HepG2 (cell line): ENCODE measurements around the gene APCDD1L. TPM values are rescaled to one million over a fixed set of nuclear protein-coding genes. Genes with fewer than 3 reads are reported as not detected.

Source experiments
- ATAC-seq: fragments of 200-7000 bp; cut with Tn5 transposase; 3 replicates; pipeline ENCODE4 v1.9.1; 2020; ENCODE audit warnings: mild to moderate bottlenecking, moderate library complexity
- BruUV-seq: library from RNA; stranded (reverse); fragments of 400-500 nt; replicated peaks from 2 replicates; lab custom pipeline; 2021; lab: Mats Ljungman, UMichigan
- CTCF ChIA-PET: fragments of 300-600 bp; formaldehyde crosslinking; extraction: SDS; loops from one replicate; lab custom pipeline; 2021; ENCODE audit warnings: low total read pairs, inconsistent platforms, low intra/inter-chr PET ratio; lab: Yijun Ruan, JAX
- POLR2A ChIA-PET: fragments of 350-600 bp; sonication (Branson Sonifier 250); formaldehyde crosslinking; loops from one replicate; lab custom pipeline; 2020; ENCODE audit warnings: antibody characterized with exemption, inconsistent platforms; lab: Yijun Ruan, JAX
- DNase-seq: peaks from one replicate; pipeline ENCODE4 v3.0.0-alpha.2; 2015; ENCODE audit warnings: low spot score
- FAIRE-seq: peaks from 3 replicates; lab custom pipeline; 2011; peaks lifted over from hg19 to GRCh38; lab: Jason Lieb, UNC
- H2AFZ ChIP-seq: one replicate; pipeline ENCODE4 v1.6.1; 2011; ENCODE audit warnings: low read length, inconsistent platforms
- H3K27ac ChIP-seq: fragments of 300-600 bp; 3 replicates; pipeline ENCODE4 v1.8.0; 2011; ENCODE audit warnings: mixed run types, mild to moderate bottlenecking, mixed read lengths, low read length, inconsistent platforms; ENCODE audit not compliant: insufficient read depth; ENCODE audit errors: extremely low read length
- H3K27me3 ChIP-seq, 2 experiments: fragments of 200-600 bp in 1 of 2; 2 replicates in 1 of 2; 3 replicates in 1 of 2; pipeline versions ENCODE4 v1.6.0 to v1.8.0; 2011; ENCODE audit warnings: low read length in 2 of 2, mild to moderate bottlenecking in 2 of 2, moderate library complexity in 2 of 2, inconsistent platforms in 1 of 2; ENCODE audit not compliant: insufficient read depth in 2 of 2, control insufficient read depth in 1 of 2
- H3K36me3 ChIP-seq, 2 experiments: fragments of 200-600 bp in 1 of 2; replicated peaks in 1 of 2; 2 replicates in 1 of 2; 3 replicates in 1 of 2; pipeline versions ENCODE4 v1.5.1 to v1.8.0; 2011; ENCODE audit warnings: low read length in 2 of 2, inconsistent platforms in 1 of 2; ENCODE audit not compliant: insufficient read depth in 2 of 2, control insufficient read depth in 1 of 2
- H3K4me1 ChIP-seq: 2 replicates; pipeline ENCODE4 v1.5.1; 2012; ENCODE audit warnings: low read length, inconsistent platforms; ENCODE audit not compliant: insufficient read depth
- H3K4me2 ChIP-seq: 2 replicates; pipeline ENCODE4 v1.6.0; 2011; ENCODE audit warnings: low read depth, low read length, inconsistent platforms
- H3K4me3 ChIP-seq, 3 experiments: fragments of 200-600 bp in 1 of 3; sonication (generic), shearing (Covaris generic) in 1 of 3; replicated peaks in 1 of 3; 2 replicates each; pipeline ENCODE4 v1.5.1; 2011 to 2016; ENCODE audit warnings: low read length in 3 of 3, inconsistent platforms in 2 of 3, low read depth in 2 of 3, mild to moderate bottlenecking in 2 of 3, control low read depth in 1 of 3, mixed read lengths in 1 of 3; ENCODE audit not compliant: insufficient read depth in 1 of 3
- H3K79me2 ChIP-seq: one replicate; pipeline ENCODE4 v1.6.1; 2011; ENCODE audit warnings: low read length, inconsistent platforms; ENCODE audit not compliant: insufficient read depth
- H3K9ac ChIP-seq: 2 replicates; pipeline ENCODE4 v1.6.0; 2011; ENCODE audit warnings: mild to moderate bottlenecking, low read depth, low read length, inconsistent platforms; ENCODE audit not compliant: insufficient read depth
- H3K9me3 ChIP-seq: 2 replicates; pipeline ENCODE4 v1.5.1; 2012; ENCODE audit warnings: mild to moderate bottlenecking, low read length
- H4K20me1 ChIP-seq: 2 replicates; pipeline ENCODE4 v1.6.0; 2011; ENCODE audit warnings: inconsistent platforms, mild to moderate bottlenecking, low read length, moderate library complexity; ENCODE audit not compliant: insufficient read depth
- PCBP1 ChIP-seq: fragments of 200-400 bp; formaldehyde crosslinking; IDR thresholded peaks from 2 replicates; pipeline ENCODE4 v1.6.1; 2017; ENCODE audit warnings: mild to moderate bottlenecking, low read depth, low read length, borderline replicate concordance
- RORA ChIP-seq: sonication (generic); formaldehyde crosslinking; IDR thresholded peaks from 2 replicates; pipeline ENCODE4 v1.5.0; 2020; ENCODE audit warnings: mild to moderate bottlenecking, missing genetic modification reagents, moderate library complexity
- ZBTB1 ChIP-seq: sonication (generic); formaldehyde crosslinking; IDR thresholded peaks from 2 replicates; pipeline ENCODE4 v1.4.0; 2020; ENCODE audit warnings: missing genetic modification reagents, borderline replicate concordance
- WGBS: methylation state at CpG from one replicate; pipeline ENCODE4 v1.1.6; 2017; ENCODE audit warnings: low lambda C conversion rate; 5-methylcytosine and 5-hydroxymethylcytosine counted together
- in situ Hi-C: cut with HindIII; loops from 2 replicates; pipeline ENCODE4 v1.10.0; 2017; ENCODE audit warnings: low pct_unique_long_range_greater_than_20kb; ENCODE audit not compliant: extremely low pct_ligation_motif_present
- intact Hi-C: fragments of 100-400 bp; cut with micrococcal nuclease; formaldehyde crosslinking; loops from one replicate; pipeline ENCODE4 v1.10.0; 2022; ENCODE audit not compliant: unreplicated experiment
- polyA plus RNA-seq, 8 experiments: library from polyadenylated mRNA; depleted of rRNA in 3 of 8; stranded (reverse) in 7 of 8; unstranded in 1 of 8; fragments of >200 nt; fragmentation: Illumina TruSeq in 4 of 8; extraction: Trizol in 4 of 8; gene quantifications; 2 replicates each; pipeline versions ENCODE4 v1.2.1 to v1.2.3, GENCODE V29; 2011 to 2016; ENCODE audit warnings: low read depth in 4 of 8, missing spikeins in 1 of 8, mixed read lengths in 1 of 8; ENCODE audit not compliant: insufficient read depth in 1 of 8
- total RNA-seq, 5 experiments: library from RNA; depleted of rRNA; stranded (reverse); fragments of >200 nt; fragmentation: Illumina TruSeq; extraction: Trizol; gene quantifications; 2 replicates each; pipeline ENCODE4 v1.2.3, GENCODE V29; 2016; ENCODE audit warnings: low read depth in 1 of 5

APCDD1L gene
- total and polyA plus RNA-seq, 2 of the 13 experiments (the other 11 are each of a cell fraction or from before 2014, with no cell fraction given): not detected

- 76% methylated on average over 61 of the region's 68 CpGs for WGBS
- in situ Hi-C loops: no loop called here
- Histone ChIP-seq H3K27me3 (peaks cover 0 to 22% of the 10 kb centered on the region in 2 experiments; a peak in 4 of 5 replicates), H3K79me2 (no peaks in the 10 kb centered on the region), H3K27ac (no peak overlapping the region), H3K9ac (no peak overlapping the region), H2AFZ (no peak overlapping the region), H3K4me2 (no peak overlapping the region), H4K20me1 (no peaks in the 10 kb centered on the region; the same call in 1 of the 2 replicates), H3K9me3 (no peaks in the 10 kb centered on the region), H3K4me1 (no peaks in the 10 kb centered on the region), H3K4me3 (no peak overlapping the region), H3K36me3 (no peaks in the 10 kb centered on the region)
- ChIA-PET CTCF (no interaction called here), POLR2A (no interaction called here)
- FAIRE-seq (no peak), ATAC-seq (no peak; the same call in 2 of the 3 replicates), DNase-seq (no peak)
- TF ChIP-seq RORA (CRISPR knock-in tag): no peak
- BruUV-seq: no TSS peak
- intact Hi-C loops: no loop called here
These were observed 48.2 kb downstream of the APCDD1L start for GRCh38 chr20:58466729-58467571.

- Histone ChIP-seq H3K36me3 (no peaks in the 10 kb centered on the region), H3K4me3 (no peak overlapping the region), H3K9me3 (no peaks in the 10 kb centered on the region), H4K20me1 (no peaks in the 10 kb centered on the region; the same call in 1 of the 2 replicates), H3K4me2 (no peak overlapping the region), H3K4me1 (no peaks in the 10 kb centered on the region), H3K27ac (no peak overlapping the region), H3K9ac (no peak overlapping the region), H3K79me2 (no peaks in the 10 kb centered on the region), H2AFZ (no peak overlapping the region), H3K27me3 (peaks cover 0 to 20% of the 10 kb centered on the region in 2 experiments; a peak in 4 of 5 replicates)
- TF ChIP-seq ZBTB1 (CRISPR knock-in tag) (no peak), PCBP1 (0 out of 2 replicates have a peak, but pooled peaks have one; percentile 10)
- ChIA-PET CTCF (no interaction called here), POLR2A (no interaction called here)
- intact Hi-C loops: no loop called here
- no peak for DNase-seq
- no TSS peak for BruUV-seq
- WGBS: 57% methylated on average over 22 of the region's 27 CpGs
- no peak for FAIRE-seq
- no peak for ATAC-seq
- in situ Hi-C loops: no loop called here
These were observed 49.0 kb downstream of the APCDD1L start for GRCh38 chr20:58466095-58466708.
